A549 (cell line): Measurements from ENCODE around the gene PRKCE.

Experiments used
- CBX2 ChIP-seq: fragments of 200-600 bp; sonication (generic); IDR thresholded peaks from 2 replicates; pipeline ENCODE4 v1.6.1; 2016; ENCODE audit warnings: low read depth, mild to moderate bottlenecking, borderline replicate concordance
- CEBPB ChIP-seq, 2 experiments: fragments of >200 bp in 1 of 2; sonication (Bioruptor Twin) in 1 of 2; formaldehyde crosslinking in 1 of 2; IDR thresholded peaks; 2 replicates each; pipeline ENCODE4 v1.6.1; 2012 to 2016
- CTCF ChIP-seq: fragments of >200 bp; sonication (Bioruptor Twin); formaldehyde crosslinking; IDR thresholded peaks from 3 replicates; pipeline ENCODE4 v1.5.1; 2016
- POLR2AphosphoS2 ChIP-seq: conservative IDR thresholded peaks from 2 replicates; pipeline ENCODE4 v1.6.1; 2012; ENCODE audit warnings: low read length, improper control_type of control experiment, inconsistent platforms
- RCOR1 ChIP-seq: fragments of 150-350 bp; IDR thresholded peaks from 2 replicates; pipeline ENCODE4 v1.6.1; 2014; ENCODE audit warnings: antibody characterized with exemption, low read length, low read depth
- ZSCAN20 ChIP-seq: fragments of 250-450 bp; sonication (Bioruptor Pico); IDR thresholded peaks from 2 replicates; pipeline ENCODE4 v1.8.0; 2022; ENCODE audit warnings: mild to moderate bottlenecking, moderate library complexity

GRCh38 chr2:45709137-45709536 lies 57.7 kb downstream of the PRKCE start:
- no peak for TF ChIP-seq ZSCAN20
- no peak for TF ChIP-seq POLR2AphosphoS2
- TF ChIP-seq CTCF, result no peak
- TF ChIP-seq CEBPB (IDR thresholded peaks at IDR 0.05), result no peak
- no peak for TF ChIP-seq CBX2
- no peak for TF ChIP-seq RCOR1
